ENCODE data around the gene ITGB8.
A peak's percentile ranks its signal among the peaks of the same experiment; 100 is the strongest.

Gene ITGB8

GRCh38 chr7:20287317-20287716, 43.4 kb upstream of the ITGB8 start:
- H3K4me1 Mint-ChIP-seq = no peaks in the 10 kb centered on the region
- peak overlapping the region in 1 of 3 experiments; percentile 85 for H3K27ac Mint-ChIP-seq

GRCh38 chr7:20288036-20288435, 42.7 kb upstream of the ITGB8 start:
- no peaks in the 10 kb centered on the region for H3K36me3 Mint-ChIP-seq (ENCODE audit: low read depth)
- H3K27me3 Mint-ChIP-seq (ENCODE audit: low read depth) = no peaks in the 10 kb centered on the region
- H3K9me3 Mint-ChIP-seq = no peaks in the 10 kb centered on the region
- H3K4me1 Mint-ChIP-seq = no peaks in the 10 kb centered on the region
- no peak for TF ChIP-seq CTCF (IDR thresholded peaks at IDR 0.05; ENCODE audit: unreplicated experiment in 3 of 3)
- no peak overlapping the region for H3K4me3 Mint-ChIP-seq
- no peak overlapping the region for H3K27ac Mint-ChIP-seq

More at GRCh38 chr7:20287317-20287716, 43.4 kb upstream of the ITGB8 start:
- no peaks in the 10 kb centered on the region for H3K27me3 Mint-ChIP-seq (ENCODE audit: low read depth)
- TF ChIP-seq CTCF (IDR thresholded peaks at IDR 0.05; ENCODE audit: unreplicated experiment in 3 of 3) = no peak
- no peaks in the 10 kb centered on the region for H3K9me3 Mint-ChIP-seq
- H3K36me3 Mint-ChIP-seq (ENCODE audit: low read depth) = no peaks in the 10 kb centered on the region
- no peak overlapping the region for H3K4me3 Mint-ChIP-seq

DNA sequence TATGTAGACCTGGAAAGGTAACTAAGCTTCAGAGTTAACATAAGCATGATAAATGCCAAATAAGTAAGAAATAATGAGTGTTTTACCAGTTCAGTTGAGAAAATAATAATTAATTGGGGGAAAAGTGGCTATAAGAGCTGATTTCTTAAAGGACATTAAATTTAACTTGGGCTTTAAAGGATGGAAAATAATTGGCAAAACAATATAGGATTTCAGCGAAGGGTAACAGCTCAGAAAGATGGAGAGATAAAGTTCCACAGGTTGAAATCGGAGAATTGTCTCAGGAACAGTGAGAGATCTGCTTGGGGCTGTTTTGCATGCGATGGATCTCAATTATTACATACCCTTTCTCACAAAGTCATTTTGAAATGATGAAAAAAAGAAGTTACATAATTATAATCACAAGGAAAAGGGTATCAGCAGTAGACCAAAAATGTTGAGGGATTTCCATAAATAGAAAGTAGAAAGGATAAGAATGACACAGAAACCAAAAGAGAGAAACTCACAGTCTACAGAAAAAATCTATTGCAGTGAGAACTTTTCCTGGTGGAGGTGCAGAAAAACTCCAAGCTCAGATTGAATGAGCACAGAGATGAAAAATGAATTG, 40.1 kb upstream of the ITGB8 start:
- Mint-ChIP-seq H3K4me3 (no peak overlapping the region), H3K4me1 (no peaks in the 10 kb centered on the region), H3K9me3 (peaks cover 9% of the 10 kb centered on the region), H3K27me3 (ENCODE audit: low read depth) (no peaks in the 10 kb centered on the region), H3K27ac (no peak overlapping the region), H3K36me3 (ENCODE audit: low read depth) (no peaks in the 10 kb centered on the region)
- no peak for TF ChIP-seq CTCF (IDR thresholded peaks at IDR 0.05; ENCODE audit: unreplicated experiment in 3 of 3)

- H3K4me3 Mint-ChIP-seq = no peak overlapping the region
- no peak overlapping the region for H3K27ac Mint-ChIP-seq
- H3K9me3 Mint-ChIP-seq = peaks cover 12% of the 10 kb centered on the region
Measured at GRCh38 chr7:20293336-20293735, 37.4 kb upstream of the ITGB8 start.

DNA sequence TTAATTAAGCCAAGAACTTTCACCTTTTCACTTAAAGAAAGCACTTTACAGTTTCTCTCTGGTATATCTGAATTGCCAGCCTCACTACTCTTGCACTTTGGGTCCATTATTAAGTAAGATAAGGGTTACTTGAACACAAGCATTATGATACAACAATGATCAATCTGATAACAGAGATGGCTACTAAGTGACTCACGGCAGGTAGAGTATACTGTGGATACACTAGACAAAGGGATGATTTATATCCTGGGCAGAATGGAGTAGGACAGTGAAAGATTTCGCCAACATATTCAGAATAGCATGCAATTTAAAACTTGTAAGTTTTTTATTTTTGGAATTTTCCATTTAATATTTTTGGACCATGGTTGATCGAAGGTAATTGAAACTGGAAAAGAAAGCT, 34.3 kb upstream of the ITGB8 start:
- Mint-ChIP-seq H3K27ac (no peak overlapping the region), H3K4me3 (no peak overlapping the region), H3K36me3 (ENCODE audit: low read depth) (no peaks in the 10 kb centered on the region), H3K4me1 (peaks cover 8% of the 10 kb centered on the region), H3K9me3 (peaks cover 12% of the 10 kb centered on the region), H3K27me3 (ENCODE audit: low read depth) (no peaks in the 10 kb centered on the region)
- TF ChIP-seq CTCF (IDR thresholded peaks at IDR 0.05; ENCODE audit: unreplicated experiment in 3 of 3) = no peak

More at GRCh38 chr7:20293336-20293735, 37.4 kb upstream of the ITGB8 start:
- no peaks in the 10 kb centered on the region for H3K4me1 Mint-ChIP-seq
- no peak for TF ChIP-seq CTCF (IDR thresholded peaks at IDR 0.05; ENCODE audit: unreplicated experiment in 3 of 3)
- no peaks in the 10 kb centered on the region for H3K27me3 Mint-ChIP-seq (ENCODE audit: low read depth)
- H3K36me3 Mint-ChIP-seq (ENCODE audit: low read depth) = no peaks in the 10 kb centered on the region

- no peak overlapping the region for H3K4me3 Mint-ChIP-seq
- H3K4me1 Mint-ChIP-seq = peaks cover 8% of the 10 kb centered on the region
- H3K36me3 Mint-ChIP-seq (ENCODE audit: low read depth) = no peaks in the 10 kb centered on the region
- H3K27ac Mint-ChIP-seq = no peak overlapping the region
- no peaks in the 10 kb centered on the region for H3K27me3 Mint-ChIP-seq (ENCODE audit: low read depth)
- TF ChIP-seq CTCF (IDR thresholded peaks at IDR 0.05; ENCODE audit: unreplicated experiment in 3 of 3) = no peak
- peaks cover 12% of the 10 kb centered on the region for H3K9me3 Mint-ChIP-seq
Measured at GRCh38 chr7:20296901-20297300, 33.8 kb upstream of the ITGB8 start.
